Measurements from ENCODE around the gene VIPAS39.
A peak's percentile ranks its signal among the peaks of the same experiment; 100 is the strongest.

Gene VIPAS39

DNA sequence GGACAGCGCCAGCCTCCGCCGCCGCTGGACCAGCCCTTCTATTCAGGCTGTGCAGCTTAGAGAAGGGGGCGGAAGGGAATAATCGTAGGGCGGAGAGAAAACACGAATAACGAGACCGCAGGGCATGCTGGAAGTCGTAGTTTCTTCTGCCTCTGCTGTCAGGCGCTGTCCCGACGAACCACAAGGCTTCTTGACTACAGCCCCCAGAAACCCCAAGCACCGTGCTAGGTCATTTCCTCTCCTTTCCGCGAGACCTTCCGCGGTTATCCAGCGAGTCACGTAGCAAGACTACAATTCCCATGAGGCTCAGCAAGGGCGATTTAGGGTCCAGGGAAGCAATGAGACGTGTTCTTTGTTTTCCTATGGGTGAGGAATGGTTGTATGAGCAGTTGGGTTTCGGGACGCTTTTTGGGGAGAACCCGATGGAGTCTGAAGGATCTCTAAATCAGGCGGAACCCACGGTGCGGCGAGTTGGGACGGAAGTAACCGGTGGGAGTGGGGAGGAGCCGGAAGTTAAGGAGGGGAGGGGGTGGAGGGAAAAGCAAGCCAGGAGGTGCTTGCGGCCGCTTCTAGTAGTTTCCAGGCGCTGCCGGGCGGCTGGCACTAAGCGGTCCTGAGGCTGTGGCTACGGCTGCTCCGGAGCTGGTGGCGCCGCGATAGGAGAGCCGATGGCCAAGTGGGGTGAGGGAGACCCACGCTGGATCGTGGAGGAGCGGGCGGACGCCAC is at the start of gene VIPAS39, which contains the start of gene AHSA1:
VIPAS39 (minus strand) TSS at position 80 of the 727 bp plus-strand sequence. CDS start 3,499 bp downstream, outside the sequence.
AHSA1 (plus strand) TSS at position 572 of the 727 bp plus-strand sequence; CDS start at position 669, 97 bp downstream.
- Mint-ChIP-seq H3K4me1 (peaks cover 28% of the 10 kb centered on the region), H3K27me3 (ENCODE audit: low read depth, poor library complexity) (no peaks in the 10 kb centered on the region), H3K27ac (peak within 1 kb of the TSS; percentile 100), H3K36me3 (ENCODE audit: low read depth) (peaks cover 37% of the 10 kb centered on the region), H3K9me3 (no peaks in the 10 kb centered on the region), H3K4me3 (peak within 1 kb of the TSS; percentile 100)
- TF ChIP-seq, protein P1, sequence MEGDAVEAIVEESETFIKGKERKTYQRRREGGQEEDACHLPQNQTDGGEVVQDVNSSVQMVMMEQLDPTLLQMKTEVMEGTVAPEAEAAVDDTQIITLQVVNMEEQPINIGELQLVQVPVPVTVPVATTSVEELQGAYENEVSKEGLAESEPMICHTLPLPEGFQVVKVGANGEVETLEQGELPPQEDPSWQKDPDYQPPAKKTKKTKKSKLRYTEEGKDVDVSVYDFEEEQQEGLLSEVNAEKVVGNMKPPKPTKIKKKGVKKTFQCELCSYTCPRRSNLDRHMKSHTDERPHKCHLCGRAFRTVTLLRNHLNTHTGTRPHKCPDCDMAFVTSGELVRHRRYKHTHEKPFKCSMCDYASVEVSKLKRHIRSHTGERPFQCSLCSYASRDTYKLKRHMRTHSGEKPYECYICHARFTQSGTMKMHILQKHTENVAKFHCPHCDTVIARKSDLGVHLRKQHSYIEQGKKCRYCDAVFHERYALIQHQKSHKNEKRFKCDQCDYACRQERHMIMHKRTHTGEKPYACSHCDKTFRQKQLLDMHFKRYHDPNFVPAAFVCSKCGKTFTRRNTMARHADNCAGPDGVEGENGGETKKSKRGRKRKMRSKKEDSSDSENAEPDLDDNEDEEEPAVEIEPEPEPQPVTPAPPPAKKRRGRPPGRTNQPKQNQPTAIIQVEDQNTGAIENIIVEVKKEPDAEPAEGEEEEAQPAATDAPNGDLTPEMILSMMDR (IDR thresholded peaks at IDR 0.05), result no peak
- DNase-seq, result peak; percentile 89

DNA sequence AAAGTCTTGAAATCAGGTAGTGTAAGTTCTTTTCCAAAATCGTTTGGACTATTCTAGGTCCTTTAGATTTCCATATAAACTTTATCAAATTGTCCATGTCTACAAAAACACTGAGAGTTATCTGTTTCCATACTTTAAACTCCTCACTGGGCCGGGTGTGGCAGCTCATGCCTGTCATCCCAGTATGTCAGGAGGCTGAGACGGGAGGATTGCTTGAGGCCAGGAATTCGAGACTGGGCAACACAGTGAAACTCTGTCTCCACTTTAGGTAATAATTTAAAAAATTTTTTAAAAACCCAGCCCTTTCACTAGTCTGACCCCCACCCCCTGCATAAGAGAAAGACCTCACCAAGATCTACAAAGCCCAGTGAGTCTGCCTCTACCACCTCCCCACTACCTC is 47.6 kb upstream of the VIPAS39 start:
- TF ChIP-seq, protein P1 (IDR thresholded peaks at IDR 0.05), result no peak
- peaks cover 4% of the 10 kb centered on the region for H3K36me3 Mint-ChIP-seq (ENCODE audit: low read depth)
- no peak for DNase-seq
- H3K9me3 Mint-ChIP-seq, result peaks cover 10% of the 10 kb centered on the region
- H3K4me3 Mint-ChIP-seq, result no peak overlapping the region
- H3K27me3 Mint-ChIP-seq (ENCODE audit: low read depth, poor library complexity), result peaks cover 24% of the 10 kb centered on the region
- H3K27ac Mint-ChIP-seq, result no peak overlapping the region
- peaks cover 6% of the 10 kb centered on the region for H3K4me1 Mint-ChIP-seq

DNA sequence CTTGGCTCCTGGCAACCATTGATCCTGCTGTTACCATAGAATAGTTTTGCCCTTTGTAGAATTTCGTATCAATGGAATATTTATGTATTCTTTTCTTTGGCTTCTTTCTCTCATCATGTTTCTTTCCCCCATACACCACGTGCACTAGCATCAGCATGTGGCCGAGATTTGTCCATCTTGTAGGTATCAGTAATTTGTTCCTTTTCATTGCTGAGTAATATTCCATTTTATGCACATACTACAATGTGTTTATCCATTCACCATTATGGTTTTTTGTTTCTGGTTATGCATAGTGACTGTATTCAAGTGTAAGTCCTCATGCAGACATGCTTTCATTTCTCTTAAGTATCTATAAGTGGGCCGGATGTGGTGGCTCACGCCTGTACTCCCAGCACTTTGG is 45.7 kb upstream of the VIPAS39 start:
- H3K4me3 Mint-ChIP-seq, result no peak overlapping the region
- DNase-seq, result no peak
- TF ChIP-seq, protein P1 (IDR thresholded peaks at IDR 0.05), result no peak
- H3K4me1 Mint-ChIP-seq, result peaks cover 11% of the 10 kb centered on the region
- no peak overlapping the region for H3K27ac Mint-ChIP-seq
- H3K27me3 Mint-ChIP-seq (ENCODE audit: low read depth, poor library complexity), result peaks cover 37% of the 10 kb centered on the region
- H3K36me3 Mint-ChIP-seq (ENCODE audit: low read depth), result peaks cover 4% of the 10 kb centered on the region
- H3K9me3 Mint-ChIP-seq, result peaks cover 10% of the 10 kb centered on the region

DNA sequence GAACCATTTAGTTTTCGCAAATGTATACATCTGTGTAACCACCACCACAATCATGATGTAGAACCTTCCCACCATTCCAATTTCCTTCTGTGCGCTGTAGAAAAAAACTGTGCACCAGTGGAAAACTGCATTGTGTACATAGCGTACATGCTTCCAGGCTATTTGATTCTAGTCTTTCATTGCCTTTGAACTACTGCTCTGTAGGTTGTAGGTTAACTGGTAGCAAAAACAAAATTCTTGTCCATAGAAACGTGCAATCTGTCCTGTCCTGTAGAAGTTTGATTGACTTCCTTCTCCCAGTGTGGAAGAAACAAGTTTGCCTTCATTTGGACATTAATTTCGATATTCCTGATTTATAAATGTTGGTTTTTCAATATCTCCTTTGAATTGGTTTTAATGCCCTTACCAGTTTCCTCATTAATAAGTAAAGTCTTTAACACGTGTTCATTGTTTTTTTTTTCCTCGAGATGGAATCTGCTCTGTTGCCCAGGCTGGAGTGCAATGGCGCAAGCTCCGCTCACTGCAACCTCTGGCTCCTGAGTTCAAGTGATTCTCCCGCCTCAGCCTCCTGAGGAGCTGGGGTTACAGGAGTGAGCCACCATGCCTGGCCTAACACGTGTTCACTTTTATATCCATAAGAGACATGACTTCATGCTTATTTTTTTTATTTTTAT is 44.8 kb upstream of the VIPAS39 start:
- H3K36me3 Mint-ChIP-seq (ENCODE audit: low read depth), result peaks cover 4% of the 10 kb centered on the region
- H3K4me3 Mint-ChIP-seq, result no peak overlapping the region
- H3K4me1 Mint-ChIP-seq, result peaks cover 11% of the 10 kb centered on the region
- peaks cover 10% of the 10 kb centered on the region for H3K9me3 Mint-ChIP-seq
- DNase-seq, result no peak
- peaks cover 46% of the 10 kb centered on the region for H3K27me3 Mint-ChIP-seq (ENCODE audit: low read depth, poor library complexity)
- TF ChIP-seq, protein P1 (IDR thresholded peaks at IDR 0.05), result no peak
- H3K27ac Mint-ChIP-seq, result no peak overlapping the region

DNA sequence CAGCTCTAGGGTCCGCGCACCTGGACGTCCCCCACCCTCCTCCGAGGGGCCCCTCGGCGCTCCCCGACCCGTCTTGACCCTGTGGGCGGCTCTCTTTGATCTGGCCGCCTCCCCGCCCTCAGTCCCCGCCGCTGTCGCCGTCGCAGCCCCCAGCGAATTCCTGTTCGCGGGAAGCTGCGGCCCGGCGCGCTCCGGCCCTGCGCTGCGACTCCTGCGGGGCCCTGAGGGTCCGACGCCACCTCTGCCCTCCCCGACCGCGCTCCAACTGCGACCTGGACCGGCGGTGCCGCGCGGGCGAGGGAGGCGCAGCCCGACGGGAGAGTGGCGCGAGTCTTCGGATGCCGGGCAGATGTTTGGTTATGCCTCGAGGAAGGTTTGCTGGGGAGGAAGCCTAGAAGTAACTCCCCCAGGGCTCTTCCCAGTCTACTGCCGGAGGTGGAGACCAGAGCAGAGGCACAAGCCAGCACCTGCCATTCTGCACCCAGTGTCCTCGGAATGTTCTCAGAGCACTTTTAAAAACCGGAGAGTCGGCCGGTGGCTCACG is 41.7 kb upstream of the VIPAS39 start:
- TF ChIP-seq, protein P1 (IDR thresholded peaks at IDR 0.05), result no peak
- H3K9me3 Mint-ChIP-seq, result peaks cover 13% of the 10 kb centered on the region
- H3K36me3 Mint-ChIP-seq (ENCODE audit: low read depth), result peaks cover 4% of the 10 kb centered on the region
- peaks cover 11% of the 10 kb centered on the region for H3K4me1 Mint-ChIP-seq
- H3K4me3 Mint-ChIP-seq, result peak overlapping the region; percentile 78
- H3K27ac Mint-ChIP-seq, result no peak overlapping the region
- peak; percentile 67 for DNase-seq
- H3K27me3 Mint-ChIP-seq (ENCODE audit: low read depth, poor library complexity), result peaks cover 63% of the 10 kb centered on the region
